Activated CD8-positive, alpha-beta memory T cell treated with anti-CD3 and anti-CD28 coated beads, Interleukin-2, amount 50 U/mL, for 1 hour (primary cell): ENCODE results near the gene IL32.

ENCODE experiments used
- DNase-seq: peaks from one replicate; pipeline ENCODE4 v3.0.0-alpha.2; 2020; ENCODE audit errors: extremely low read depth

IL32 gene

DNA sequence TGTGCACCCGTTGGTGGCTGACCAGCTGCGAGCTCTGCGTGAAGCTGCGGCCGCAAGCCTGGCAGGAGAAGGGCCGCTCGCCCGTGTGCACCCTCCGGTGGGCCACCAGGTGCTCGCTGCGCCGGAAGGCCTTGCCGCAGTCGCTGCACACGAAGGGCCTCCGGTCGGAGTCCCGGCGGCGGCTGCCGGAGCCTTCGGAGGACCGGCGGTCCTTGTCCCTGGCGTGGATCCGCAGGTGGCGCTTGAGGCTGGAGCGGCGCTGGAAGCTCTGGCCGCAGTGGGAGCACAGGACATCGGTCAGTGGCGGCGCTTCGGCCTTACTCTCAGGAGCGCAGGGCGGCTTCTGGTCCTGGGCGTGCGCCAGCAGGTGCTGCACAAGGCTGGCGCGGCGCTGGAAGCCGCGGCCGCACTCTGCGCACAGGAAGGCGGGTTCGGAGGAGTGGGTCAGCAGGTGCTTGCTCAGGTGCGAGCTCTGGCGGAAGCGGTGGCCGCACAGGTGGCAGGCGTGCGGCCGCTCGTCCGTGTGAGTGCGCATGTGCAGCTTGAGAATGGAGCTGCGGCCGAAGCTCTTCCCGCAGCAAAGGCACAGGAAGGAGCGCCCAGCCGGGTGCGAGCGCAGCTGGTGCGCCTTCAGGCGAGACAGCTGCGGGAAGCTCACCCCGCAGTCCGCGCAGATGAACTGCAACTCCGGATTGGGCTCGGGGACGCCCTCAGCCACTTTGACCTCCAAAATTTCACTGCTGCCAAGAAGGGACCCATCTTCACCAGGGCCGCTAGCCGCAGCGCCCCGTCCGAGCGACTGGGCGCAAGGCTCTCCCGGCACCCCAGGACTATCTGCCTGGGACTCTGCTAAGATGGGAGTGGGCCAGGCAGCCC lies 24.5 kb downstream of the IL32 start:
- DNase-seq = no peak

DNA sequence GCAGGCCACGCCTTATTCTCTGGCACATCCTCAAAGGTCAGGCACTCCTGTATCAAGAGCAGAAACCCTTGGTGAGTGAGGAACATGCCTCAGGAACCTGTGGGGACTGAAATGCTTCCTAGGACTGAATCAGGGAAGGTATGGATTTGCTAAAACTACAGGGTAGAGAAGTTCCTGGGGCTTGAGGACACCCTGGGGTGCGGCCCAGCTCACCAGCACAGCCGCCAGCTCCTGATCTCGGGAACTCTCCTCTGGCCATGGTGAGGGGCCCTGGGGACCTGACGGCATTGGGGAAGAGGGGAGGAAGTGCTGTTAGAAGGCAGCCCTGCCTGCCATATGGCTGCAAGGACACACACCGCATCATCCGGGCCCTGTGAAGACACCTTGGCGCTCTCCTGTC lies 26.1 kb downstream of the IL32 start:
- no peak for DNase-seq

DNA sequence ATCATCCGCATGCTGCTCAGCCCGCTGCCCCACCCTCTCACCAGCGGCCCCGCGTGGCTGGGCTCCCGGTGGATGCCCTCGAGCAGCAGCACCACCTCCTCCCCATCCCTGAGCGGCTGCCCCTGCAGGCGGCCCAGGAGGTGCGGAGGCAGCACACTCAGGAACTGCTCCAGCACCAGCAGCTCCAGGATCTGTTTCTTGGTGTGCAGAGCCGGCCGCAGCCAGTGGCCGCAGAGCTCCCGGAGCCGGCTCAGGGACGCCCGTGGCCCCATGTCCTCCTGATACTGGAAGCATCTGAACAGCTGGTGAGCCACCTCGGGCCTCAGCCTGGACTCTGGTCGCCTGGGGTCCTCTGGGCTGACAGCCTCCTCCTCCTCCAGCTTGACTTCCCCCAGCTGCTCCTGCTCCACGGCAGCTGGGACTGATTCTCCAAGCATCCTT lies 27.1 kb downstream of the IL32 start:
- no peak for DNase-seq

DNA sequence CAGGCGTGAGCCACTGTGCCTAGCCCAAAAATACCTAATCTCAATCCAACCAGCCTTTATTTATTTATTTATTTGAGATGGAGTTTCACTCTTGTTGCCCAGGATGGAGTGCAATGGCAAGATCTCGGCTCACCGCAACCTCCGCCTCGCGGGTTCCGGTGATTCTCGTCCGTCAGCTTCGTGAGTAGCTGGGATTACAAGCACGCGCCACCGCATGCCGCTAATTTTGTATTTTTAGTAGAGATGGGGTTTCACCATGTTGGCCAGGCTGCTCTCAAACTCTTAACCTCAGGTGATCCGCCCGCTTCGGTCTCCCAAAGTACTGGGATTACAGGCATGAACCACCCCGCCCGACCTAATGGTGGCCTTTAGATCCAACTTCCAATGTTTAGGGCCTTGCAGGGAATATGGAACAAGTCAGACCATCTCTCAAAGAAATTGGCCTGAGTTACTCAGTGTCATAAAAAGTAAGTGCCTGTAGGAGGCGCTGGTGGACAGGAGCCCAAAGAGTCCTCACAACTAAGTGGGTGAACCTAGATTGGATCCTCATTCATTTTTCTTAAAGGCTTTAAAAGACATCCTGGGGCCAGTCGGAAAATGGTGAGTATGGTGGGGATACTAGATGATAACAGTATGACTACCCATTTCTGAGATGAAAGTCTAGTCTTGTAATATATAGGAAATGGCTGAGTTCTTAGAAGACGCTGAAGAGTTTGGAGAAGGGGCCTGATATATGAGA lies 29.0 kb downstream of the IL32 start:
- DNase-seq = no peak

DNA sequence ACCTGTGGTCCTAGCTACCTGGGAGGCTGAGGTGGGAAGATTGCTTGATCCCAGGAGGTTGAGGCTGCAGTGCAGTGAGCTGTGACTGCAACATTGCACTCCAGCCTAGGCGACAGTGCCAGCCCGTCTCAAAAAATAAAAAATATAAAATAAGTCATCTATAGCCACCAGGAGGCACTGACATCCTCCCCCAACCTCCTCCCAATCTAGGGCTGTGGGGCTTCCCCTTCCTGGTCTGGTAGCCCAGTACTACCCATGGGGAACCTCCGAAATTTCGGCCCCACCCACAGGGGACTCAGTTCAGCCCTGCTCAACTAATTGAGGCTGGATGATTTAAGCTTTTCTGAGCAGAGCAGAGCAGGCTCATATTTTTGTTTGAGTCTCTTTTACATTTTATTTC lies 30.4 kb downstream of the IL32 start:
- no peak for DNase-seq

DNA sequence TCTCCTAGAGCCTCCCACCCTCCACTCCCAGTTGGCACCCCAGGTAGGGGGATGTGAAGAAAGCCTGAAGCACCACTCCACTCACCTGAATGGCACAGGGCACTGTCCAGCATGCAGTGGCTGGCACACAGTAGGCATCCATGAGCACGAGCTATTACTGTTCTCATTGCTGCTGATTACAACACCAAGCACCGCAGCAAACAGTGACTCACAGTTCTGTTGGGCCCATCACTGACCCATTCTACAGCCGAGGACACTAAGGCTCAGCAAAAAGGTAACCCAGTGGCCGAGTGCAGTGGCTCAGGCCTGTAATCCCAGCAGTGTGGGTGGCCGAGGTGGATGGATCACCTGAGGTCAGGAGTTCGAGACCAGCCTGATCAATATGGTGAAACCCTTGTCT lies 30.9 kb downstream of the IL32 start:
- DNase-seq = no peak

DNA sequence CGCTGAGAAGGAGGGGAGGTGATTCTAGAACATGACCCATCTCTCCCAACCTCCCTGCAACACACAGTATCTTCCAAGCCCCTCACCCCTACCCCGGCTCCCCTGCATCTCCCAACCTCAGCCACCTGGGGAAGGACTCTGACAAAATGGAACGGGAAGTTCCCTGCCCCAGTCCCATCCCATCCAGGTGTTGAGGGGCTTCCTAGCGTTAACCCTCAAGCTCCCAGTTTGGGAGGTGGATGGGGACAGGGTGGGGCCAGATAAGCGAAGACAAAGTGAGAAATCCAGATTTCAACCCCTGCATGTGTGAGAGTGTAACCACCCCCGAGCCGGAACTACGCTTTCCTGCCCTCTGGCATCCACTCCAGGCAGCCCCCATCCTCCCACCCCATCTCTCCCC lies 31.8 kb downstream of the IL32 start:
- no peak for DNase-seq

DNA sequence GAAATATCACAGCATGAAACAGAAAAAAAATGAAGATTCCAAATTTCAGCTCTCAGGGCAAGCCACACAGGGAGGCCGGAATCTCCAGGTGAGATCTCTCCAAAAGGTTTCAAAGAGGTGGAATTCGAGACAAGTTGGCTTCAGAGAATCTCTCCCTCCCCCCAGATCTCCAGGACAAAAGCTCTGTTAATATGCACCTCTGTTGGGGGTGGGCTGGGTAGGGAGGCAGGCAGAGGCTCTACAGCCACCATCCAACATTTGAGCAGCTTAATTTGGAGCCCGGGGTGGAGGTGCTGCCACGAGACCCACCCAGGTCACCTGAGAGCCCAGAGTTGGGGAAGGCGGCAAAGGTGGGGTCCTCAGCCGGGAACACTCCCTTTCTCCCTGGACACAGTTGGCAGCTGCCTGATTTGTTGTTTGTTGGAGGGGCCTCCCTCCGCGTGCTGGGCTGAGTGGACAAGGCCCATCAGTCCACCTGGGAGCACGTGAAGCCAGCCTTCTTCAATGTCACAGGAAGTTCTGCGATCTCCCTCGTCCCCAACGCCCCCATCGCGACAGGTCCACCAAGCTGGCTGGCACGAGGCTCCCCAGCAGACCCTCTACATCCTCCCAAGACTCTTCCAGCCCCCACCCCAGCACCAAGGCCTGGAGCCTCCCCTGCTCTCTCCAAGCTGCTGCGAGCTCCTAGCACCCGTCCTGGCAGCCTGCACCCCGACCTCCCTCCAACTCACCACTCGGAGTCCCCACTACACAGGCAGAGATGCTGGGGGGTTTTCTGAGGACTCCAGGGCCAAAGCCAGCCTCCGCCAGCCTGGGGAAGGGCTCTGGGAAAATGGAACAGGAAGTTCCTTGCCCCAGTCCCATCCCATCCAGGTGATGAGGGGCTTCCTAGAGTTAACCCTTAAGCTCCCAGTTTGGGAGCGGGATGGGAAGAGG lies 33.3 kb downstream of the IL32 start, which contains the start of gene ZSCAN10:
TSS of gene ZSCAN10 (minus strand) at position 836 of the 936 bp plus-strand sequence. CDS start 6,357 bp downstream, outside the sequence.
- no peak for DNase-seq

DNA sequence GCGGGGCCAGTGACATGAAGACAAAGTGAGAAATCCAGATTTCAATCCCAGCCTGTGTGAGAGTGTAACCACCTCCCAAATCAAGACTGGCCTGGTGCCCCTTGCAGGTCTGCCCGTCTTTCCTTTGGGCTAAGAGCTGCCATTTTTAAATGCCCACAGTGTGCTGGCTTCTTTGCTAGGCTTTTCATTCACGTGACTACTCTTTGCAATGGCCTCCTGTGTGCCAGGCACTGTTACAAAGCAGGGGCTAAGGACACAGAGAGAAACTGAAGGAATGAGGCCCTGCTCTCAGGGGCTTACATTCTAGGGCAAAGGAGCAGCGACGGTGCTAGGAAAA lies 33.9 kb downstream of the IL32 start:
- DNase-seq = no peak

DNA sequence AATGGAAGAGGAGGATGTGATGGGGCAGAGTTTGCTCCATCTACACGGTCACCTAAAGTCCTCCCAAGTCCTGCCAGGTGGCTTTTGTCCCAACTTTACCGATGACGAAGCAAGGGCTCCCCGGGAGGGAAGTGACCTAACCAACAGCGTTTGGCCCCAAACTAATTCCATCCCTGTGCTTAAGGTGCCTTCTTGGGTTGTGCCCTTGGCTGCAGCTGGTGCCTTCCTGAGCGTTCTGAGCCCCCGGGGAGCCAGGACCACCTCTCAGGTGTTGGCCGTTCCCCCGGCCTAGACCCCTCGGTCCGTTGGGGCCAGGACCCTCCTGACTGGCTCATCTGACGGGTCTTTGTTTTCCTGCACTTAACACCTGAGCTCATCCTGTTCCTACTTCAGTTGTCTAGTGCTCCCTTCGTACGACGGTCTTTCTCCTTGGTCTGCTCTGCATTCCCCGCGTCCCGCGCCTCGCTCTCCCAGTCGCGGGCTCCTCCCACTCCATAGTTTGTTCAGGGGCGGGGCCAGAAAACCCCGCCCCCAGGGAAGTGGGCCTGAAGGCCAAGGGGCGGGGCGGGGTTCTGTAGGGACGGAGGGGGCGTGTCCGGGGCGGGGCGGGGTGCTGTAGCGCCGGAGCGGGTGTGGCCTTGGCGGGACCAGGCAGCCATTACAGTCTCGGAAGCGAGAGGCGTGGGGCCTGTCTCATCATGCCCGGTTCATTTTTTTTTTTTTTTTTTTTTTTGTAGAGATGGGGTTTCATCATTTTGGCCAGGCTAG lies 34.5 kb downstream of the IL32 start:
- DNase-seq = peak; percentile 69

DNA sequence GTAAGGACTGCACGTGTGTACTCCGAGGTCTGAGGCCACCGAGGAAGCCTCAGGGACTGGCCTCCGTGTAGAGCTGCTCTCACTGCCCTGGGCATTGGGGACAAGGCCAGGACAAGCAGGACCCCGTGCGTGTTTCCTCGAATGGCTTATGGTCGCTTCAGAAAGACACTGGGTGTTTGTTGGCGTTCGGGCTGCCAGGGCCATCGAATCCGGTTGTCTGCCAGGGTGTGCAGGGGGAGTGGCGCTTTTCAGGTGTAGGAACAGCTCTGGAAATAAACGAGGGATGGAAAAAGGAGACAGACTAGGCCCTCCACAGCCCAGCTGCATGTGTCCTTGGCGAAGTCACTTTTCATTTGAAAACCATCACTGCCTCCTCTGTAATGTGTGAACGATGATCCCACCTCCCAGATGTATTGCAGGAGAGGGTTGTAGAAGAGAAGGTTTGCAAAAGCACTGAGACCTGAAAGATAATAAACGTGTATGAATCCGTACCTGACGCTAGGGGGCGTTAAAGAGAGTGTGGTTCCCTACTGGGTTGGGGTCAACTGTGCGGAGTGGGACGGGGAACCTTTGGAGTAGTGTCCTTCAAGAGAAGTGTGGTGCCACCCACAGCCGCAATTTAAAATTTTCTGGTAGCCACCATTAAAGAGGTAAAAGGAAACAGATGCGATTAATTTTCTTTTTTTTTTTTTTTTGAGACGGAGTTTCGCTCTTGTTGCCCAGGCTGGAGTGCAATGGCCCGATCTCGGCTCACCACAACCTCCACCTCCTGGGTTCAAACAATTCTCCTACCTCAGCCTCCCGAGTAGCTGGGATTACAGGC lies 35.8 kb downstream of the IL32 start:
- no peak for DNase-seq

DNA sequence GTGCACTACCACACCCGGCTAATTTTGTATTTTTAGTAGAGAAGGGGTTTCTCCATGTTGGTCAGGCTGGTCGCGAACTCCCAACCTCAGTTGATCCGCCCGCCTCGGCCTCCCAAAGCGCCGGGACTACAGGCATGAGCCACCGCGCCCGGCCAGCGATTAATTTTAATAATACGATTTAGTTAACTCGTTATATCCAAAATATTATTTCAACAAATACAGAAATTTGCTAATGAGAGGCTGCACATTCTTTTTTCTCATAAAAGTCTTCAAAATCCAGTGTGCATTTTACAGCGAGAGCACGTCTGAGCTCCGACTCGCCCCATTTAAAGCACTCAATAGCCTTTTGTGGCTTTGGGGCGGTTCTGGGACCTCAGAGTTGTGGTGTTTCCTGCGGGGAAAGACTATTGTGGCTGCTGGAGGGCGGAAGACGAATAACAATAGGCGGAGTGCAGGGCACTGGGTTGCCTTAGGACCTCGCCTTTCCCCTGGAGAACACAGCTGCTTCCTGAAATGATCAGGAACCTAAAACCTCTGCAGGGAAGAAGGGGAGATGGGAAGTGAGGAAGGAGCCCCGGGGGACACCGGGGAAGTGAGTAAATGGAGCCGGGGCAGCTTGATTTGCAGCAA lies 36.5 kb downstream of the IL32 start:
- DNase-seq = no peak

DNA sequence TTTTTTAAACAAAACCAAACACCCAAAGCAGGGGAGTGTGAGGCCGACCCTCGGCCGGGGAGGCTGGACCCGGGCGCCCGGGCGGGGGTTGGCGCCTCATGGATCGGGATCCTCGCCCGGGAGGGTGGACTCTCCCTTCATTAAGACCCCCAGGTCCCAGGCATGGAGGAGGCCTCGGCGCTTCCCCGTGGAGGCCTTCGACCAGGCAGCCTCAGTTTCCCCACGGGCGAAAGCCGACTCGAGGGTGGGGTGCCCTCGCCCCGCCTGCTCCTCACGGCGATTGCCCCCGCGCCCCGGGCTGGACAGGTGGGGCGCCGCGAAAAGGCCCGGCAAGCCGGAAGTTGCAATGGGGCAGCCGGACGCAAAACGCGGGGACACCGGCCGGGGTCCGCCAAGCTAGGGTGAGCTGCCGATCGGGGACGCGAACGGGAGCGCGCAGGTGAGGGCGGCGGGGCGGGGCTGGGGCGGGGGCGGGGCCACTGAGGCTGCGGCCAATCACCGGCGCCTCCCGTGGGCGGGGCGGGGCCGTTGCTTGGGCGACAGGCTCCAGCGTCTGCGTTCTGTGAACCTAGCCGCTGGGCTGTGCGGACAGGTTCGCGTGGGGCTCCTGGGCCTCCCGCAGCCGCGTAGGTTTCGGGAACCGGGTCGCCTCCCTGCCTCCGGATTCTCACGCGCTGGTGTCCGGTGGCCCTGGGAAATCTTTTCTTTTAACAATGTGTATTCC lies 40.9 kb downstream of the IL32 start:
- DNase-seq = peak; percentile 71

DNA sequence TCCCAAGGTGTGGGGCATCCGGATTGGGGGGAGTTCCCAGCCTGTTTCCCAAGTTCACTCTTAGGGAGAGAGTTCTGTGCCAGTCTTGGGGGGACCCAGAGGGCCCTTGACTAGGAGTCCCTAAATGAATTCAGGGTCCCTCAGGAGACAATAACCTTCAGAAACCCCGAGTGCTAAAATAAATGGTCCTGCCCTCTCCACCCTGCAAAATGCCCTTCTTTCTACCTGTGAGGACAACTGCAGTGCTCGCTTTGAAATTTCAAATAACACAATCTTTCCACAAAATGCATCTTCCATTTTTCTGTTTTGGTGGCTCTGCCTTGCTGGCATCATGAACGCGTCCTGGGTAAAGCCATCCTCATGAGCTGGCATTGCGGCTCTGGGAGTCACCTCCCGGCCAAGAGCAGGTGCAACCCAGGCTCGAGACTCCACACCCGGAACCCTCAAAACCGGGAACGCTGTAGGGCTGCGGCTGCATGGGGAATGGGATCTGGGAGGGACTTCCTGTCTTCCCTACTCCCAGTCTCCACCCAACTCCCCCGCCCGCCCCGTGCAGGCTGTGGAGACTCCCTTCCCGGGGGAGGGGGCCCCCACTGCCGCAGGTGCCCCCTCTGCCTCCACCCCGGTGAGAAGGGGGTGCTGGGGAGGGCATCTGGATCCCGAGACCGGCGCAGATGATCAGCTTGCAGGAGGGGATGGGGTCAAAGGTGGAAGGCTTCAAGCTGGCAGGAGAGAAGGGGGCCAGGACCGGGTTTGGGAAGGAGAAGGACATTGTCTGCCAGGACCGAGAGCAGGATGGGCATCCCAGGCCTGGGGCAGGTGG lies 46.8 kb downstream of the IL32 start, which contains the start of gene ZNF205:
TSS of gene ZNF205 (plus strand) at position 529 of the 823 bp plus-strand sequence. CDS start 845 bp downstream, outside the sequence.
- no peak for DNase-seq

DNA sequence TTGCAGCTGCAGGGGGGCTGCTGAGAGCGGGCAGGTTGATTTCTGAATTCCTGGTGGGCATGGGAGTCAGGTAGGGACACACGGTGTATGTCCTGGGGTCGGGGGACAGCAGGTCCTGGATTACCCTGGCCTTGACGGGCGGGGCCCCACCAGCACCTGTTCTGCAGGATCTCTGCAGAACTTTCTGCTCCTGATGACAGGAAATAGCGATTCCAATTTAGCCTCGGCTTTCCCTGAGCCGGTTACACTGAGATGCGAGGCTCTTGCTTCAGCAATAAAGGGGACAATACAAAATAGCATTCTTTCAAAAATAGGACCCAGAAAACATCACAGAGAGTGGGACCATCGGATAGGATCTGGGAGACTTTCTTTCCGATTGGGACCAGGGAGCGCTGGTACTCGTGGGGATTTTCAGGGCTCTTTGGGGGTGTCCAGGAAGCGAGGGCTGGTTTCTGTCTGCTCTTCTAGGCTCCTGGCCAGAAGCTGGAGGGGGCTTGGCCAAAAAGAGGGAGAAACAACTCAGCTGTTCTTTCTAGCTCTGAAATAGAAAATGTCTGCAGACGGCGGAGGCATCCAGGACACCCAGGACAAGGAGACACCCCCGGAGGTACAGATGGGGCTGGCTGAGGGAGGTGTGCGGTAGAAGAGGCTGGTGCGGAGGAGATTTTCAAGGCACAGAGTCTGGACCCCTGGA lies 47.6 kb downstream of the IL32 start:
- no peak for DNase-seq

DNA sequence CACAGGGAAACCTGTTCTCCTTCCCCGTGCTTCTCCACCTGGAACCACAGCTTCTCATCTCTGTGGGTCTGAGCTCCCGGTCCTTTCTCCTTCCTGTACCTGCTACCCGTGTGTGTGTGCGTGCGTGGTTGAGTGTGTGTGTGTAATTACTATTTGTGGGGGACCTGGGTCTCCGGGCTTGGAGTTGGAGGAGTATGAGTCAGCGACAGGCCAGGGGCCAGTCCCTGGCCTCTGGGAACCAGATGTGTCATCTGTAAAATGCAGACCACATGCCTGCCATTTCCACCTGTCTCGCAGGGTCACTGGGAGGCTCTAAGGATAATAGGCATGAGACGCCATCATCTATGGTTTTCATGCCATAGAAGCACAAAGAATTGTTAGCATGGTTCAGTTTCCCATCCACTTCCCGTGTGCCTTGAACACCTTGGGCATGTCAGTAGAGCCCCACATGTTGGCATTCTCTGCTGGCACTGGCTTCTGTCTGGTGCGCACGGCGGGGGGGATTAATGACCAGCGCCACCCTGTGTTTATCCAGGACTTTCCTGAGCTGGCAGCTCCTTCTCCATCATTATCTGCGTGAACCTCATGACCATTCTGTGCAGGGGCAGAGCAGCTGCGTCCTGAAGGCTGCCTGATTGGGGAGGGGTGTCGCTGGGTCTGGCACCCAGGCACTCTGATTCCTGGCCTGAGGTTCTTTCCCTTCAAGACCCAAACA lies 48.5 kb downstream of the IL32 start:
- DNase-seq = no peak

DNA sequence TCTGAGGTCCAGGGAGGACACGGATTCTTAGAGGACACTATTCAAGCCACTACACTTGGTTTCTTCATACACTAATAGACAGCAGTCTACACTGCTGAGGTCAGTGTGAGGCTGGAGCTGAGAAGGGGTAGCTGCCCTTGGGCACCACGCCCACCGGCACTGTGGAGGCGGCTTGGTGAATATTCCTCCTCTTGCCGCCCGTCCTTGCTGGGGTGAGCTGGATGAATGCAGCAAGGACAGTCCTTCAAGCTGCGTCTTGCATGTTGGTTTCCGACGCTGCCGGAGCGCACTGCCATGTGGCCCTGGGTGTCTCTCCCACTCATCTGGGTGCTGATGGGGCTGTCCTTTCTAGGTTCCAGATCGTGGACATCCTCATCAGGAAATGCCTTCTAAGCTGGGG lies 49.6 kb downstream of the IL32 start:
- DNase-seq = no peak
